A673 (cell line): ENCODE data around the gene ISCU.

ENCODE experiments used
- CTCF ChIP-seq: fragments of 300-800, 200-600 bp; sonication (generic); conservative IDR thresholded peaks from 2 replicates; pipeline ENCODE4 v1.5.1; 2017; ENCODE audit warnings: low read depth, mild to moderate bottlenecking, antibody characterized with exemption, low read length, moderate library complexity, mixed read lengths
- EZH2 ChIP-seq: fragments of 200-600 bp; sonication (generic); IDR thresholded peaks from 2 replicates; pipeline ENCODE4 v1.6.1; 2017; ENCODE audit warnings: borderline replicate concordance, low read depth, mild to moderate bottlenecking, mixed read lengths, antibody characterized with exemption, low read length; ENCODE audit not compliant: poor library complexity, severe bottlenecking

DNA sequence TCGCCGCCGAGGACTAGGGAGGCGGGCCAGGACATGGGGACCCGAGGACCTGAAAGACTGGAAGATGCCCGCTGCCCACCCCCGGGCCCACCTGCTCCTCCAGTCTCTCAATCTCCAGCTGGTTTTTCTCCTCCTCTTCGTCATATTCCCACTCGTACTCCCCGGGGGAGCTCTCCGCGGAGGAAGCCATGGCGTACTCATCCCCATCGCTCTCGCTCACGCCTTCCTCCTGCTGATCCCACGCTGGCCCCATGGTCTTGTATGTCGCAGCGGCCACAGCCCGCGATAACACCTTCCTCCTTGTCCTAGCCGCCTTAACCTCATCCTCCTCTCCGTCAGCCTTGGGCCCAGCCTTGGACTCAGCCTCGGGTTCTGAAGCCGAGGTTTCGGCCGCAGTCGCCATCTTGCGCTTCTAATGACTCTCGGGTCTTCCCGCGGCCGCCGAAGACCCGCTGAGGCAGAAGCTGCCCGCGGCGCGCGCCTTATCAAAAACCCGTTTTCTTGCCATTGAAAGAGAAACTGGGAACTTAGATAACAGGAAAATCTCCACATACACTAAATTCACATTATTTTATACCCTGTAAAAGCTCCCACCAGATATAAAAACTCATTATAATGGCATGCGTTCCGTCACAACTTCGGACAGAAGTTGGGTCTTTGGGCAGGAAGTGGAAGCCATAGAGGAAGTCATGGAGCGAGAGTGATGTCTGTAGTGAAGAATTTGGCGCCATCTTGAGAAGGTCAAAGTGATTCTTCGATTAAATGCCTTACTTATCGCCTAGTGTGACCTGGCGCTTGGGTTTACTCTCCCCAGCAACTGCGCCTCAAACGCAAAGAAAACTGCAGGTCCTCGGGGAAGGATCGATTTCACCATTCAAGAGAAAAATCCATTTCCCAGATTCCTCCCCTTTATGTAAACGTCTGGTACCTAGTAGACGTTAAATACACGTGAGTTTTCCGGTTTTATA, 1.4 kb upstream of the ISCU start, which contains the start of gene SART3:
- no peak for TF ChIP-seq CTCF
- TF ChIP-seq EZH2, result no peak
